ENCODE measurements around the gene PEX11B.
A peak's percentile ranks its signal among the peaks of the same experiment; 100 is the strongest.
"Not testable (repeated sequence)": the region's sequence is repeated elsewhere in the genome, so short reads cannot be mapped to it uniquely, and the experiment has no call there.

Gene PEX11B

GRCh38 chr1:145951526-145951925 lies 33.0 kb upstream of the PEX11B start:
- no peak for DNase-seq

DNA sequence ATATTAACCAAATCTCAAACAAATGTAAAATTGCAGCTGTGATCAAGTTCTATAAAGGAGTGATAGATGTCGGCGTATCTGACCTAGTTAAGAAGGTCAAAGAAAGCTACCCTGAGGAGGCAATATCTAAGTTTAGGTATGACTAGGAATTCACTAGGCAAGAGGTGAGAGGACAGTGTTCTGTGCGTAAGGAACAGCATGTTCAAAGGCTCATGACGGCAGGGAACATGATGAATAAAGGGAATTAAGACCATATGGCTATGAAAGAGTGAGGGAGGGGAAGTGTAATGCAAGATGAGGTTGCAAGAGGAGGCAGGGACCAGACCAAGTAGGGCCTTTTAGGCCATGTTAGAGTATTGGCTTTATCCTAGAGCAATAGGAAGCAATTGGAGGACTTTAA lies 30.7 kb upstream of the PEX11B start:
- no peak for DNase-seq

GRCh38 chr1:145947551-145947950 lies 29.0 kb upstream of the PEX11B start:
- no peak for DNase-seq

DNA sequence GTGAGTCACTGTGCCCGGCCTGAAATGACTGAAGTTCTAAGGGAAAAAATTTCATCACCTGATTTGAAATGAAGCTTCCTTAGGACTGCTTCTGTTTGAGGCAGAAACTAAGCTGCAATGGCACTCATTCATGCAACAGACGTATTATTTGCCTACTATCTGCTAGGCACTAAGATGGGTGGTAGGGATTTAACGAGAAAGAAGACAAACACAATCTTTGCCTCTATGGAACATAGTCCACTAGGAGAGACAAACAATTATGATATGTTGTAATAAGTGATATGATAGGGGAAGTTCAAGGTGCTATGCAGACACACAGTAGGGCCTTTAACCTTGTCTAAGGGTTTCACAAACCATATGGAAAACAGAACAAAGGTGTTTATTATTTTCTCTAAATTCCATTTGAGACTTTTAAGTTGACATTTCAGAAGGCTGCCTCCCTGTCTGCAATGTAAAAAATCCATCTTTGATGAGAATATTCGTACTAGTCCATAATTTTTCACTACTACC lies 28.0 kb upstream of the PEX11B start:
- no peak for DNase-seq

DNA sequence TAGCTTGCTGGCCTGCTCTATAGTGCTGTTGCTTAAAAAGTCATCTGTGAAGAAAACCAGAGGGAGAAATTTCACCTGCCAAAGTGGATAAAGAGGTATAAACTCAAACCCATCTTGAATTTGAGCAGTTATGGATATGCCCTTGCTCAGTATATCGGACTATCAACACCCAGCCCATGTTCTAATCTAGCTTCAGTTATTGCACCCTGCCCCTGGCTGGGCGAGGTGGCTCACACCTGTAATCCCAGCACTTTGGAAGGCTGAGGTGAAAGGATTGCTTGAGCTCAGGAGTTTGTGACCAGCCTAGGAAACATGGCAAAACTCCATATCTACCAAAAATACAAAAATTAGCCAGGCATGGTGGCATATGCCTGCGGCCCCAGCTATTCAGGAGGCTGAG lies 26.0 kb upstream of the PEX11B start:
- no peak for DNase-seq

DNA sequence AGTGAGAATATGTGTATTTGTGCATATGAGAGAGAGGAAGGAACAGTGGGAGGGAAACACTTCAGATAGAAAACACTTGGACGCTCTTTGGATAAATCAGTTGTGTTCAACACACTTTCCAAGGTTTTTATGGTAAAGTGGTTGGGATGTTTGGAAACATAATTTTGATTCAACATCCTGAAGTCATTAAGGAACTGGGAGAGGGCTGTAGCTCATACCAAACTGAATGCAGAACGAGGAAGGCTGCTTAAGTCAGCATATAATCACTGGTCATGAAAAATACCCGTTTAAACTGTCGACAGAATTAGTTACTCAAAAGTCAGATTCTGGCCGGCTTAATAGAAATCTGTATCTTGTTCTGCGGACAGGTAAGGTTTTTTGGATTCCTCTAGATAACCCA lies 24.4 kb upstream of the PEX11B start:
- no peak for DNase-seq

DNA sequence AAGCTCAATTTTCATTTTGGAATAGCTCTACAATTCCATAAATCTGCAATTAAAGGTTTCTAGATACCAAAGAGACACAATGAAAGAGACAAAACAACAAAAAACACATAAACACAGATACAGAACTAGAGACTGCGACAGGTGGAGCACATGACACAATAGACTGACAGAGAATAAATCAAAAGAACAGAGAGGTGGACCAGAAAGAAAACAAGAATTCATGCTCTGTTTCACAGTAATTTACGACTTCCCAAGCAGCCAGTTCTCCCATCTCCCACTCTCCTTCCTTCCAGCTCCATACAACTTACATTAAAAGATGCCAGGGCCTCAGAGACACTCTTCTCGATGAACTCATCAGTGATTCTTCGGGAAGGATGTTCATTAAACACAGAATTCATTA lies 23.9 kb upstream of the PEX11B start:
- no peak for DNase-seq

- no peak for DNase-seq
Measured at GRCh38 chr1:145937436-145937835, 18.9 kb upstream of the PEX11B start.

- DNase-seq = no peak
Measured at GRCh38 chr1:145936247-145936646, 17.7 kb upstream of the PEX11B start.

DNA sequence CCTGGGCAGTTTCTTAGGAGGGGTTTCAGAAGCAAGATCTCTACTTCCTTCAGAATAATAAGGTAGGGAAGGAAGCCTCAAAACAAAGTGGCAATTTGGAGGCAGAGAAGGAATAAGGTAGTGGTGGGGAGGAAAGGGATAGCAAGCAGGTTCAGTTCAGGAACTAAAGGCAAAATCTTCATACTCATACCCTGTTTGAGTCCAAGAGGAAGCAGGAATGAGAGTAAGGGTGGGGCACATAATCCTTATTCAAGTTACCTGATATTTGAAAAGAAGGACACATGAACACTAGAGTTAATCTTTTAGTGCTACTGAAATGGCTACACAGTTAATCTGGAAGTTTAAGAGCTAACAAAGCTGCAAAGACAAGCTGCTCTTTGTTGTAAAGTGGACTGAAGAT lies 17.2 kb upstream of the PEX11B start:
- no peak for DNase-seq

- DNase-seq = not testable (repeated sequence)
Measured at GRCh38 chr1:145932522-145933009, 14.0 kb upstream of the PEX11B start.

DNA sequence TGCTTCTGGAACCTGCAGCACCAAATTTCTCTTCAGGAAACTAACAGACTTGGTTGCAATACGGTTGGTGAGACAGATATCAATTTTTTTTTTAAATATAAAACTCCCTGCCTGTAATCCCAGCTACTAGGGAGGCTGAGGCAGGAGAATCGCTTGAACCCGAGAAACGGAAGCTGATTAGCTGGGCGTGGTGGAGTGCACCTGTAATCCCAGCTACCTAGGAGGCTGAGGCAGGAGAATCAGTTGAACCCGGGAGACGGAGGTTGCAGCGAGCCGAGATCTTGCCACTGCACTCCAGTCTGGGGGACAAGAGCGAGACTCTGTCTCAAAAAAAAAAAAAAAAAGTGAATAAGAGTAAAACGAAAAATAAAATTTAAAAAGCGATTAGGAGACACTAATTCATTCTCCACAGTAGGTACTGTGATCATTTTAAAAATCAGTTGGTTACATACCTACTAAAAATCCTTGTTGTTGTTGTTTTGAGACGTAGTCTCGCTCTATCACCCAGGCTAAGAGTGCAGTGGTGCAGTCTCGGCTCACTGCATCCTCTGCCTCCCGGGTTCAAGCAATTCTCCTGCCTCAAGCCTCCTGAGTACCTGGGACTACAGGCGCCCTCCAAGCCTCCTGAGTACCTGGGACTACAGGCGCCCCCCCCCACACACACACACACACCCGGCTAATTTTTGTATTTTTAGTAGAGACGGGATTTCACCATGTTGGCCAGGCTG lies 9.6 kb upstream of the PEX11B start:
- DNase-seq = no peak

DNA sequence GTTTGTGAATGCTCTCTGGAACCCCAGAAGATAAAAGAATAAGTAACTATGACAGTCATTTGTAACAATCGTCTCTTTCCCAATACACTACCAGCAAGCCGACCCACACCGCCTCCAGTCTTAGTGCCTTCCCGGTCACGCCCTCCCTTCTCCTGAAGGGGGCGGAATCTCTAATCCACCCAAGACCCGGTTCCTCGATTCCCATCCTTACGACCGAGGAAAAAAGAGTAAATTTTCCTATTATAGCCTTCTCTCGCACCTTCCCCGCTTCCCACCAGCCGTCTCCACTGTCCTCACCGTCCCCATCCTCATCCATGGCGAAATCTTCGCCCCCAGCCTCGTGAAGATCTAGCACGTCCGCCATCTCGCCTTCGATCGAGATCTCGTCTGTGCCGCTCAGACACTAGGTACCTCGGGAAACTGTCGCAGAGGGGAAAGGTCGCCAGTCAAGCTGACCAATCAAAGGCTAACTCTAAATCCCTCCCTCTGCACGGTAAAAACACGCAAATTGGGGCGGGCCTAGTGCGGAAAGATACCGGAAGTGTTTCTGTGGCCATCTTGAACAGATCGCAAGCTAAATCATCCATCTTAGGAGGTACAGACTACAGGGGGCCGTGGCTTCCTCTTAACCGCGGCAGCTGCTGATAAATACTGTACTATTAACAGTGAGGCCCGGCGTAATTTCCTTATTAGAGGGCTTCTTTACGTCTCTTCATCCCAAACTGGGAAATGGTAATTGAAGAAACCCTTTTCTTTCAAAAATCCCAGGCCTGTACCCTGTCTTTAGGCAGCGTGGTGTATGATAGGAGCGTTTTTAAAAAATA lies 8.8 kb upstream of the PEX11B start, which contains the start of gene RBM8A:
TSS of gene RBM8A (minus strand) at position 422 of the 824 bp plus-strand sequence. CDS start at position 364, 58 bp downstream.
- peak; percentile 92 for DNase-seq

GRCh38 chr1:145926686-145927062 lies 8.2 kb upstream of the PEX11B start:
- DNase-seq = peak; percentile 64

GRCh38 chr1:145922266-145922665 lies 3.7 kb upstream of the PEX11B start:
- DNase-seq = no peak

DNA sequence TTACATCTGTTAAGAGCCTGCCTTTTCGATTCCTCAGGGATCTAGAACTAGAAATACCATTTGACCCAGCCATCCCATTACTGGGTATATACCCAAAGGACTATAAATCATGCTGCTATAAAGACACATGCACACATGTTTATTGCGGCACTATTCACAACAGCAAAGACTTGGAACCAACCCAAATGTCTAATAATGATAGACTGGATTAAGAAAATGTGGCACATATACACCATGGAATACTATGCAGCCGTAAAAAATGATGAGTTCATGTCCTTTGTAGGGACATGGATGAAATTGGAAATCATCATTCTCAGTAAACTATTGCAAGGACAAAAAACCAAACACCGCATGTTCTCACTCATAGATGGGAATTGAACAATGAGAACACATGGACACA lies 1.8 kb upstream of the PEX11B start:
- DNase-seq = not testable (repeated sequence)

- no peak for DNase-seq
Measured at GRCh38 chr1:145918992-145919939, 749 bp upstream of the PEX11B start.

GRCh38 chr1:145917595-145917994 lies 922 bp downstream of the PEX11B start:
- no peak for DNase-seq

GRCh38 chr1:145916745-145917144 lies 1.8 kb downstream of the PEX11B start:
- no peak for DNase-seq

DNA sequence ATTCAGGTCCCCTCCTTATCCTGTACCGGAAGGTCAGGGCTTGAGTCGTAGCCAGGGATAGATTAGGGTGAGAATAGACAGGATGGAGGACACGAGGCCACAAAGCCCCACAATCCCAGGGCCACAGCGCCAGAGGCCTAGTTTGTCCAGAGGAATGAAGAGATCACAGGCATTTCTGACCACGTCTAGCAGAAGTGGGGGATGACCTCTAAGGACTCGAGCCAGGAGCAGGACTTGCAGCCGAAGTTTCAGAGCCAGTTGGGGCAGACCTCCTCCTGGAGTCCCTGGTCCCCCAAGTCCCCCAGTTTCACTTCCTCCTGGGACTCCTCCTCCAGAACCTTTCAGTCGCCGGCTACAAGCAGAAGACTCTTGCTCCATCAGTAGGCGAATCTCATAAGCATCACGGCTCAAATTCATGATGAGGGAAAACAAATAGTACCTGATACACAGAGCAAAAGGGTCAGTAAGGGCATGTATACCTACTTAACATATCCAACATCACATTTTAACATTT lies 6.3 kb downstream of the PEX11B start:
- no peak for DNase-seq

DNA sequence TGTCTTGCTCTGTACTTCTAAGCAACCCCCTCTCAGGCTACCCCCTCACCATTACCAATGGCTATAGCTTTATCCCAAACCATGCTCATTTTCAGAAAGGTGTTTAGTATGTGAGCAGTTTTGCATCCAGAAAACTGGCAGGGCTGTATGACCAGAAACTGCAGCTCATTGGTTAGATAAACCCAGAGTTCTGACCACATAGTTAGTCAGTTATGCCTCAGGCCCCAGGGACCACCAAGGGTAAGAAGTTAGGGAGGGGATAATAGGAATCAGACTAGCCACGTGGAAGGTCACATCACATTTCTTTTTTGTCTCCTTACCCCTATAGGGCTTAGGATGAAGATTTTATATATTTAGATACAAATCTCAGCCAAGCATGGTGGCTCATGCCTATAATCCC lies 9.9 kb downstream of the PEX11B start:
- DNase-seq = no peak

DNA sequence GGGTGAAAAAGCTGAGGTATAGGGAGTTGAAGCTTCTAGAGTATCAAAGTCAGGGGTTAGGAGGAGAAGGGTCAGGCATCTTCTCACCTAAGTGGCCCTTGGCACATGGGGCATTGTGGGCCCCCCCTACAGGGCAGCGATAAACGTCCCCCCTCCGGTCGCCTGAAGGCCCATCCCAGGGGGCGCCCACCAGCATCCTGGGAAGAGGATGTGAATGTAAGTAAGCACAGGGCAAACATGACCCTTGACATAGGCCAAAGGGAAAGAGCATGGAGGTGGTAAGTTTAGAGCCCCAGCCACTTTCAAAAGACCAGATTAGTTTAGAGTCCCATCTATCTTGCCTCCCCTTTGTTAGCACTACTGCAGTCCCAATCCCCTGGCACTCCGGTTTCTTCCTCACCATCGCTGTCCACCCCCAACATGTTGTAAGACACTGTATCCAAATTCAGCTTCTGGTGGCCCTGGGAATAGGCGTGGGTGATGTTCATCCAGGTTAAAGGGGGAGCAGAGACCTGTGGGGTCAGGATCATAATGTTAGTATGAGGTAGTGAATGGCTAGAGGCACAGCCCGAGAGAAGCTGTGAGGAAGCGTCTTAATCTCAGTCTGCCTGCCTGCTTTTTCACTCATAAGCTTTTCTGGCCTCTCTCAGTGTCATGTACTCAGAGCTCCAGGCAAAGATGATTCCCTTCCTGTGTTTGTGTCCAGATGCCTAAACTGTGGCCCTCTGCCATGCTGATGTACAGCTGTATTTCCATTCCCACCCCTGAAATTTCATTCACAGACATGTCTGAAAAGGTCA lies 11.4 kb downstream of the PEX11B start:
- no peak for DNase-seq

Data from activated naive CD4-positive, alpha-beta T cell treated with anti-CD3 and anti-CD28 coated beads, Interleukin-2, amount 50 U/mL, for 16 hours (primary cell).